ENCODE data around the gene NPW.

NPW gene

DNA sequence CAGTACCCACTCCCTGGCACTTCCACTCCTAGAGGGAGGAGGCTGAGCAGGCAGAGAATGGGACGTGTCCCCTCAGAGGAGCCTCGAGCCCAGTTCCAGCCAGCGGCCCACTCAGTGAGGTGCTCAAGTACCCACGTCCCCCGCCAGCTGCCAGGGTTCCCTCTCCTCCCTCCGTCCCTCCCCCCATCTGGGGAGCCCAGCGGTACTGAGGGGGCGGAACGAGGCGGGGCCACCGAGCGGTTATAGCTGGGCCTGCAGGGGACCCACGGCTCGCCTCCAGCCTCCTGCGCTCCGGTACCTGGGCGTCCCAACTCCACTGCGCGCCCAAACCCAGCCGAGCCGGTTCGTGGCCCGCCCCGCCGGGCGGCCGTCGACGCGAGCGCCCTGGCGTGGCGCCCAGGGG is at the start of gene NPW:
Gene NPW (plus strand): TSS at position 268 of the 403 bp plus-strand sequence.
- DNase-seq, result no peak

DNA sequence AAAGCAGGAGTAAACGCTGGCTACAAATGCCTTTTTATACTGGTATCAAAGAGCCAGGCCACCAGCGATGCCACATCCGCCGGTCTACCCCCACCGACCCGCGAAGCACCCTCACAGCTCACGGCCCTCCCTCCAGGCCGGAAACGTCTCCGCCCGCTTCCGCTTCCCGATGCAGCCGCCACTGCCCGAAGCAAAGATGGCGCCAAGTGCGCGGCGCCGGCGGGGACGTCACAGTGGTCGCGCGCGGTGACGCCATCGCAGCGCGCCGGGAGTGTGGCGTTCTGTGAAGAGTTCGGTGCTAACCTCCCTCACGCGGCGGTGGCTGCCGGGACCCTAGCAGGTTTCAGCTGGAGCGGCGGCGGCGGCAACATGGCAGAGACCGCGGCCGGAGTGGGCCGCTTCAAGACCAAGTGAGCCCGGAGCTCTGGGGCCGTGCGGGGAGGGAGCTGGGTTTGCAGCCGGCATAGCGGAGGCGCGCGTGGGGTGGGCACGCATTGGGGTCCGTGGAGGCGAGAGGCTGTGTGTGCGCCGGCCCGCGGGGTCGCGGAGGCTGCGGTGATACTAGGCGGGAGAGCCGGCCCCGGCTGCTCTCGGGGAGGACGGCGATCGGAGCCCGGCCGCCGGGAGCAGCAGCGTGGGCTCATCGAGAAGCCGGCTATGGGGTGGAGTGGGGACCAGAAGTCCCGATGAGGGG is 47.6 kb upstream of the NPW start, which contains the start of gene TBL3:
Gene TBL3 (plus strand): TSS at position 258 of the 694 bp plus-strand sequence. CDS start 112 bp downstream, at position 370.
- DNase-seq, result peak; percentile 96 to 97

DNA sequence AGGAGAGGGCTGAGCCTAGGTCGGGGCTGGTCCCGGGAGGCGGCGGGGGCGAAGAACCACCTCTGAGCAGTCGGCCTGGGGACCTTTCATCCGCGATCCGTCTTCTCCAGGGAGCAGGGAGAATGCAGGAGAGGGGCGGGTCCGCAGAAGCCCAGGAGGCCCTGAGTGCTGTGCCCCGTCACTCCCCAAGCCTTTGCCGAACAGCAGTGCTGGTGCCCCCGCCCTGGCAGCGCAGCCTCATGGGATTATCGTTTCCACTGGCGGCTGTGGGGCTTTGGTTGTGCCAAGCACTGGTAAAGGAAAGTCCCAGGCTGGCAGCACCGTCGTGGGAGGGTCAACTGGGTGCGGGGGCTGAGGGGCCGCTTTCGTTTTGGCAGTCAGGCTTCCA is 47.1 kb upstream of the NPW start:
- no peak for DNase-seq

DNA sequence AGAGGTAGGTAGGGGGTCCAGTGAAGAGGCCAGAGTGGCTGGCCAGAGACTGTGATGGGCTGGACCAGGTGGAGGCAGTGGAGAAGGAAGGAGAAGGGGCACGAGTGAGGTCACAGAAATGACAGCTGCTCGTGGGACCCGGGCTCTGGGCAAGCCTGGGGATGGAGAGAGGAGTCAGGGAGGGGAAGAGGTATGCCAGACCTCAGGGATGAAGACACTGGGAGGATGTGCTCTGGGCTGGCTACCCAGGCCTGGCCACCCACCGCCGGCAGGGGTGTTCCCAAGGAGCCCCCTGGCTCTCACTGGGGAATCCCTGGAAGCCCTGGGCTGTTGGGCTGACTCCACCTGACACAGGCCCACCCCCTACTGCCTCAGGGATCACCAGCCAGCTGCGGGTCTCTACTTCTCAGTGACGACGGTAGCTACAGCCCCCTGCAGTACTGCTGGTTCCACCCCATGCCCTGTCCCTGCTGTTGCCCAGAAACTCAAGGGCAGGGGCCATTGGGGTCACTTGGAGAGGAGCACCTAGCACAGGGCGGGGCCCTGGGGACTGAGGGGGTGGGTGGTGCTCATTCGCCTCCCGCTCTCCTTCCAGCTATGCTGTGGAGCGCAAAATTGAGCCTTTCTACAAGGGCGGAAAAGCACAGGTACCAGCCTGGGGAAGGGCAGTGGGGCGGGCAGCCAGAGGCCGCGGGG is 46.0 kb upstream of the NPW start:
- DNase-seq, result no peak

DNA sequence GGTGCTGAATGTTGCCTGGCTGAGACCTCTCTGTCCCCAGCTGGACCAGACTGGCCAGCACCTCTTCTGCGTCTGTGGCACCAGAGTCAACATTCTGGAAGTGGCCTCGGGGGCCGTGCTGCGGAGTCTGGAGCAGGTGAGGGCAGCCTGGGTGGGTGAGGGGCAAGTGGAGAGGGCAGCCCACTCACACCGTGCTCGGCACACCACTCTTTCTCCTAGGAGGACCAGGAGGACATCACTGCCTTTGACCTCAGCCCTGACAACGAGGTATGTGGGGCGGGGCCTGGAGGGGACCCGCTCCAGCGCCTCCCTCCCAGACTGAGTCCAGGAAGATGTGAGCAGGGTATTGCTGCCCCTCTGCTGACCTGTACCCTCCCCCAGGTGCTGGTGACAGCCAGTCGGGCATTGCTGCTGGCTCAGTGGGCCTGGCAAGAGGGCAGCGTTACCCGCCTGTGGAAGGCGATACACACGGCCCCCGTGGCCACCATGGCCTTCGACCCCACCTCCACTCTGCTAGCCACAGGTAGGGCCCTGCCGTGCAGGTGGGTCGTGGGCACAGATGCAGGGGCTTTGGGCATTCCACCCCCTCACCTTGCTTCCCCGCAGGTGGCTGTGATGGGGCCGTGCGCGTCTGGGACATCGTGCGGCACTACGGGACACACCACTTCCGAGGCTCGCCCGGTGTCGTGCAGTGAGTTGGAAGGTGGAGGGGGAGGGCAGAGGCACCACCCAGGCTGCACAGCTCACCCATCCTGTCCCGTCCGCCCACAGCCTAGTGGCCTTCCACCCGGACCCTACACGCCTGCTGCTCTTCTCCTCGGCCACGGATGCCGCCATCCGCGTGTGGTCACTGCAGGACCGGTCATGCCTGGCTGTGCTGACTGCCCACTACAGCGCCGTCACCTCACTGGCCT is 45.2 kb upstream of the NPW start:
- no peak for DNase-seq

DNA sequence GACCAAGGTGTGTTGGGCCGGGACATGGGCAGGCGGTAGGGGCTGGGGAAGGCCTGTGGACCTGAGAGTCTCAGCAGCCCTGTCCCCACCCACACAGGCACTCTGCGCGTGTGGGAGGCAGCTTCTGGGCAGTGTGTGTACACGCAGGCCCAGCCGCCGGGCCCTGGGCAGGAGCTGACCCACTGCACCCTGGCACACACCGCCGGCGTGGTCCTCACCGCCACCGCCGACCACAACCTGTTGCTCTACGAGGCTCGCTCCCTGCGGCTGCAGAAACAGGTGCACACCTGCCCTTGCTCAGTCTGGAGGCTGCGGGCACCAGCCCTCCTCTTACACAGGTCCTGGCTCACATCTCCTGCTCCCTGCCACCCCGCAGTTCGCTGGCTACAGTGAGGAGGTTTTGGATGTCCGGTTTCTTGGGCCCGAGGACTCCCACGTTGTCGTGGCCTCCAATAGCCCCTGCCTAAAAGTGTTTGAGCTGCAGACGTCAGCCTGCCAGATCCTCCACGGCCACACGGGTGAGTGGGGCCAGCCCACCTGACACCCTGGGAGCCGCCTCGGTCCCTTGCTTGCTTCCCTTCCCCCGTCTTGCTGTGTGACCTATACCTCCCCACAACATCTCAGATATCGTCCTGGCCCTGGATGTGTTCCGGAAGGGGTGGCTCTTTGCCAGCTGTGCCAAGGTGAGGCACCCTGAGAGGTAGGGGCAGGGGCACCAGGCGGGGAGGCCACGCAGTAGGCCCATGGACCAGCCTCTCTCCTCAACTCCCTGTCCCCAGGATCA is 44.0 kb upstream of the NPW start:
- no peak for DNase-seq

DNA sequence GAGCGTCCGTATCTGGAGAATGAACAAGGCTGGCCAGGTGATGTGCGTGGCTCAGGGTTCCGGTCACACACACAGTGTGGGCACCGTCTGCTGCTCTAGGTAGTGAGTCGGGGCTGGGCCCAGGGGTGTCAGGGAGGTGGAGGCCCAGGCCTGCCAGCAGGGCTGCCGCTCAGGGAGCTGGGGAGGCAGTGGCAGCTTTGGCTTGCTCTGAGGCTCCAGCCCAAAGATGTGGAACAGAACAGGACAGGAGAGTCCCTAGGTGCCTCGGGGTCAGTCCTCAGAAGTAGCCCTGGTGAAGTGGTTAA is 43.4 kb upstream of the NPW start:
- DNase-seq, result no peak

DNA sequence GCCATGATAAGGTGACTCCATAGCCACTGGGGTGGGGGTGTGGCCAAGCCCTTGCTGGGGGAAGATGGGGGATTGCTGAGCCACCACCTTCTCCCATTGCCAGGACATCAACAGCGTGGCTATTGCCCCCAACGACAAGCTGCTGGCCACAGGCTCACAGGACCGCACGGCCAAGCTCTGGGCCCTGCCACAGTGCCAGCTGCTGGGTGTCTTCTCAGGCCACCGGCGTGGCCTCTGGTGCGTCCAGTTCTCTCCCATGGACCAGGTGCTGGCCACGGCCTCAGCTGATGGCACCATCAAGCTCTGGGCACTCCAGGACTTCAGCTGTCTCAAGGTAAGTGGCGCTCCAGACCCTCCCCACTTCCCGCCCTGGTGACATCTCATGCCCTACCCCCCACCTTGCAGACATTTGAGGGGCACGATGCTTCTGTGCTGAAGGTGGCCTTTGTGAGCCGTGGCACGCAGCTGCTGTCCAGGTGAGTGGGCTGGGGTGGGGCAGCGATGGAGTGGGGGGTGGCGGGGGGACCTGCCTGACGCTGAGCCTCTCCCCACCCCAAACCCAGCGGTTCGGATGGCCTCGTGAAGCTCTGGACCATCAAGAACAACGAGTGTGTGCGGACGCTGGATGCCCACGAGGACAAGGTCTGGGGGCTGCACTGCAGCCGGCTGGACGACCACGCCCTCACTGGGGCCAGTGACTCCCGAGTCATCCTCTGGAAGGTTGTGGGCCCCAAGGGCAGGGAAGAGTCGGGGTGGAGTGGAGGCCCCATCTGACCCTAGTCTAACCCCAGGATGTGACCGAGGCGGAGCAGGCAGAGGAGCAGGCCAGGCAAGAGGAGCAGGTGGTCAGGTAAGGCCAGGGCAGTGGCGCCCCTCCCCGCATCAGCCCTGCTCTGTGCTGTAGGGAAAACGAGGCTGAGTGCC is 42.4 kb upstream of the NPW start:
- DNase-seq, result no peak

DNA sequence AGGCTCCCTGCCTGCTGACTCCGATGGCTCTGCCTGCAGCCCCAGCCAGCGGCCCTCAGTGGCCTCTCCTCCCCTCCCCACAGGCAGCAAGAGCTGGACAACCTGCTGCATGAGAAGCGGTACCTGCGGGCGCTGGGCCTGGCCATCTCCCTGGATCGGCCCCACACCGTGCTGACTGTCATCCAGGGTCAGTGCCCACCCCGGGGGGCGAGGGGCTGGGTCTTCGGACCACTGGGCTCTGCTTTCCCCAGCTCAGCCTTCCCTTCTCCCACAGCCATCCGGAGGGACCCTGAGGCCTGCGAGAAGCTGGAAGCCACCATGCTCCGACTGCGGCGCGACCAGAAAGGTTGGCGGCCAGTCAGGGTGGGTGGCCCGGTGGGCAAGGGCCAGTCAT is 41.7 kb upstream of the NPW start:
- DNase-seq, result no peak

DNA sequence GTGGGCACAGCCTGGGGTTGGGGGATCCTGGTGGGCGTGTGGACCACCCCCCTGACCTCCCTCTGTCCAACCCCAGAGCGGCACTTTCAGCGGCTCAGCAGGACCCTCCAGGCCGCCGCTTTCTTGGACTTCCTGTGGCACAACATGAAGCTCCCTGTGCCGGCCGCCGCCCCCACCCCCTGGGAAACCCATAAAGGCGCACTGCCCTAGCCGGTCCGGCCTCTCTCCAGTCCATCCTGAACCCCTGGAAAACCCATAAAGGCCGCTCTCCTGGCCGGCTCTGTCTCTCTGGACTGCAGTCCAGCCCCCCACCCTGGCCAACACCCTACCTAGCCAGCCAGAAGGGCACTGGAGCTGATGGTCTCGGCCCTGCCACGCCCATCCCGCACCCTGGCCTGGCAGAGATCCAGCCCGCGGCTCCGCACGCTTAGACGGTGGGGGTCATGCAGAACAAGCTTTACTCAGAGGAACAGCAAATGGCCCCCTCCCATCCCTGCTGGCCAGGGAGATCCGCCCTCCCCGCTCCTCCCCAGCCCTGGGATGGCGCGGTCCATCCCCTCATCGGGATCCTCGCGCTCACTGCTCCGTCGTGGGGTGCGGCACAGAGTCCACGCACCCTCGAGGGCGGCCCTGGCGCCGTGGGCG is 41.0 kb upstream of the NPW start:
- DNase-seq, result no peak

DNA sequence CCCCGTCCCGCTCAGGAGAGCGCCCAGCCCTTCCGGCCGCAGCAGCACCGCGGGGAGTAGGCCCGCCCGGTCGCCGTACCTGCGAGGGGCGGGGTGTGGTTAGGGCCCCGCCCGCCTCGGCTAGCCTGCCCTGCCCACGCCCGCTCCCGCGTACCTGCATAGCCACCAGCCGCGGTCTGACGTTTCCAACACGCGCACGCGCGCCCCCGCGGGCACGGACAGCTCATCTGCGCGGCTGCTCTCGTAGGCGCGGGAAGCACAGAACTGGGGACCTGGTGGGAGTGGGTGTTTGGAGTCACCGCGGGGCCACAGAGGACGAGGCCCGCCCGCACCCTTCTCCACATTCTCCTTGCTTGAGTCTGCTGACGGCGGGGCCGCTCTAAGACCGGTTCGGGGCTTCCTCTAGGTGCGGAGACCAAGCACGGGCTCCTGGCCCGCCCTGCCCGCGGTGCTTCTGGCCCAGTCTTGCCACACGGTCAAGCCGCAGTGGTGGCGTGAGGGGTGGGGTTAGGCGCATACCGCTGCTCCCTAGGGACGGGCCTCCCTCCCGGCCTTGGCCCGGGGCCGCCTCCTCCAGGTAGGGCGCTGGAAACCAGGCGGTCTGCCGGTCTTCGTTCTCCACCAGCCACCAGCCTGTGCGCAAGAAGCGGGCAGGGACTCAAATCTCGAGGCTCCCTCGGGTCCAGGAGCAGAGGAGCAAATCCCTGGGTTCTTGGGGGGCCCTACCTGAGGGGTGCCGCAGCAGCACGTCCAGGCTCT is 40.1 kb upstream of the NPW start:
- DNase-seq, result peak; percentile 19 to 58

DNA sequence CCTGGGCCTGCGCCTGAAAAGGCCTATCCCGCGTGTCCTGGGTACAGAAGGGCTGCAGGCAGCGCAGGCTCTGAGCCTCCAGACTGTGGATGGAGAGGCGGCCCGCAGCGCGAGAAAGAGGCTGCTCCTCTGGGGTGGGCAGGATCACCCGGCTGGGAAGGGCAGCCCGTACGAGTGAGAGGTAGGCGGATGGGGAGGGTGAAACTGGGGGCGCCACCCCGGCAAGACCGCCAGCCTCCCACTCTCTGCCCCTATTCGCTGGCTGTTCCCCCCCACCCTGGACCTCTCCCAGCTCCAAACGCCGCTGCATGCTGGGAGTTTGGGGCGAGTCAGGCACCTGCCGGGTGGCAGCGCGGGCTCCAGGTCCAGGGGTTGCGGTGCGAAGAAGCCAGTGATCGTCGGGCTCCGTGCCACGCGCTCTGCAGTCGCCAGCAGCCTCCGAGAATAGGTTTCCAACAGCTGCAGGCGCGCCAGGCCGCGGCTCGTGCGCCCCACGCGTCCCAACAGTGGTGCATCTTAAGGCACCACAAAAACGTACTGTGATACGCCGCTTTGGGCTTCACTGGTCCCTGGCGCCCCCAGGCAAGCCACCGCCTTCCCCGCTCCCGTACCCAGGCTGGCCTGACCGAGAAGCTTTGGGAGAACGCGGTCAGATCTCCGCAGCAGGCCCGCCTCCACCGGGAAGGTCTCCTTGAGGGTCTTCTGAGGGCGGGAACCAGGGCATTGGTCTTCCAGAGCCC is 39.4 kb upstream of the NPW start:
- DNase-seq, result no peak

DNA sequence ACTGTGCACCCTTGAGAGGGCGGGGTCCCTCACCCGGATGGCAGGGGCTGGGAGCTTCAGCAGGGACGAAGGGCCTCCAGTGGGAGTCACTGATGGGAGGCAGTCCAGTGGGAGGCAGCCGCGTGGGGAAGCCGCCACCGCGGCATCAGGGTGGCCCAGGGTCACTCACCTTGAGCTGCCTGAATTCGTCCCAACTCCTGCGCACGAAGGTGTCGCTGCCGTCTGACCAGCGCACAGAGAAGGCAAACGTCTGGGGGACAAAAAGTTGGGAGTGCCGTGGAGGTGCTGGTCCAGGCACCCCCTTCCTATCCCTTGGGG is 38.9 kb upstream of the NPW start:
- DNase-seq, result no peak

DNA sequence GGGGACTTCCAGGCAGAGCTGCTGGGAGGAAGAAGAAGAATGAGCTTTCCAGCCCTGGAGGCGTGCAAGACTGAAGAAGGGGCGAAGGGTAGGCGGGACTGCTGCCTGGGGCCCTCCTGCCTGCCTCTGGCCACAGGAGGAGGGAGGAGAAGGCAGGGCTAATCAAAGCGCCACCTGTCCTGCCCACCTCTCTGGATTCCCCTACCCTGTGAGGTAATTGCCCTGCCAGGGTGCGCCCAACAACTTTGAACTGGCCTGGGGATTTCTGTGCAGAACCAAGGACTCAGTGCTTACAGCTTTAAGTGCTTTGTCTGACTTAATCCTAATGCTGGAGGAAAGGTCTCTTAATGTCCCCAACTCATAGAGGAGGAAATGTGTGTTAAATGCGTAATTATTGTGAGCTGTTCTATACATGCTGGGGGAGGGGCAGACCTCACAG is 38.2 kb upstream of the NPW start, which contains the start of gene NOXO1:
Gene NOXO1 (minus strand): TSS at position 72 of the 439 bp plus-strand sequence. CDS start 290 bp downstream, outside the sequence.
- no peak for DNase-seq

DNA sequence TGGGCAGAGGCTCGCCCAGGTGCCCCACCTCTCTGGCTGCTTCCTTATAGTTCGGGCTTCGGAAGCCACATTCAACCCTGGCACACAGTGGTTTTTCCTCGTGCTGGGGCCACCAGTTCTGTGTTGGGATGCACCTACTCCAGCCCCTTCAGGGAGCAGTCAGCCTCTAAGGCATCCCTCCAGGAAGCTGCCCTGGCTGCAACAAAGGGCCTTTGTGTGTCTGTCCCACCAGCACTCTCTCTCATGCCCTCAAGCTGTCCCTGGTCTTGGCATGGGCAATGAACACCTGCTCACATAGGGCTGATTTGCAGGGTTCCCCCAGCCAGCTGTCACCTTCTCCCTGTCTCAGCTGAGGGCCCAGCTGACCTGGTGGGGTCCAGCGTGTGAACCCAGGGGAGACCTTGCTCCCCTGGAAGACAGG is 37.6 kb upstream of the NPW start:
- no peak for DNase-seq

DNA sequence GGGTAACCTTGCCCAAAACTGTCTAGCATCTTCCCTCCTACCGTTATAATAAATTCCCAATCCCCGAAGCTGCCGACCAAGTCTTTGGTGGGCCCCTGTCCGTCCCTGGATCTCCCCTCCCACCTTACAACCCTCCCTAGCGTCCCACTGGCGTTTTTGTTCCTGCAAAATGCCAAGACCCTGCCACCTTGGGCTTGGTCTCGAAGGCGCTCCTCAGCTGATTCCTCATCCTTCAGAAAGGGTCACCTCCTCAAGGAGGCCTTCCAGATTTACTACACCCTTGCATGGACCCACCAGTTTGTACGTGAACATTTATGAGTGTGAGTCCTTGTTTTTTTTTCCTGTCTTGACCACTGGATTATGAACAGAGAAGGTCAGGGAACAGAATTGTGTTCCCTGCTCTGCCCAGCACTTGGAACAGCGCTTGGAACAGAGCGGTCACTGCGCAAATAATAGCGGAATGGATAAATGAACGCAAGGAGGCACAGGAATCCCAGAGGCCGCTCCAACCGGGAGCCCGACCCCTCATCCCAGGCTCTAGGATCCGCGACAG is 36.5 kb upstream of the NPW start:
- DNase-seq, result no peak

DNA sequence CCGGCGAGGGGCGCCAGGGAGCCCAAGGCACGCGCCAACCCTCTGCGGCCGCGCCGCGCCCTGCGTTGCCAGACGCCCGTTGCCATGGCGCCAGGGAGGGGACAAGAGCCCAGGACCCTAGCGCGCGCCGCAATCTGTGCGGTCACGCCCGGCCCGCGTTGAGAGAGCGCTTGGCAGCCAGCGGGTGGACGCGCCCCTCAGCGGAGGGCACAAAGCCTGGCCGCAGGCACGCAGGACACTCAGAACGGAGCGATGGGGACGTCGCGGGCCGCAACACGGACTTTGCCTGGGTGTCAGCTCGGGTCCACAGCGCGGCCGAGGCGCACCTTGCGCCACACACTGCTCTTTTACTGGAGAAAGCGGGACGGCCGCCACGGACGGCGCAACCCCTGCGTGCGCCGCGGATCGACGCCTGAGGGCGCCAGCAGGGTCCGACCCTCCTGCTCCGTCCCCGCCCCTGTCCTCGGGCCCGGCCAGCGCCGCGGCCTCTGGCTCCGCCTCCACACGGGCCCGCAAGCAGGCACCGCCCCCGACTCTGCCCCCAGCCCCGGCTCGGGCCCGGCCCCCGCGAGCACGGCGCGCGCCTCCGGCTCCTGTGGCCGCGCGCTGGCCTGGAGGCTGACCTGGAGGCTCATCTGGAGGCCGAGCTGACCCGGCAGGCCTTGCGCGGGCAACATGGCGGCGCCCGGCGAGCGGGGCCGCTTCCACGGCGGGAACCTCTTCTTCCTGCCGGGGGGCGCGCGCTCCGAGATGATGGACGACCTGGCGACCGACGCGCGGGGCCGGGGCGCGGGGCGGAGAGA is 35.8 kb upstream of the NPW start, which contains the start of gene GFER:
Gene GFER (plus strand): TSS at position 650 of the 803 bp plus-strand sequence. CDS start 26 bp downstream, at position 676.
- peak; percentile 86 to 92 for DNase-seq

Data from NCI-H187 (cell line).